ENCODE data around the gene NUDT22. TPM values are rescaled to one million over a fixed set of nuclear protein-coding genes. Genes with fewer than 3 reads are reported as not detected.

The NUDT22 gene
- total RNA-seq, 2 experiments from 2014 or later: 83.8 to 84.1 TPM

- CTCF ChIA-PET: interaction anchor here (0.7 to 6.1 kb wide), 13 partner anchors 14 to 82 kb away, joined by 3 to 104 read pairs (median 7); partner anchors contain the start of genes BAD, CATSPERZ, ESRRA and FERMT3
- H3K4me3 Mint-ChIP-seq: peak overlapping the region; percentile 89
- no peak for DNase-seq
- no peak for ATAC-seq
- peak overlapping the region; percentile 96 for H3K27ac Mint-ChIP-seq
- H3K9me3 Mint-ChIP-seq (ENCODE audit: low read depth): no peaks in the 10 kb centered on the region
- peaks cover 30% of the 10 kb centered on the region for H3K4me1 Mint-ChIP-seq
- no peaks in the 10 kb centered on the region for H3K27me3 Mint-ChIP-seq
- peaks cover 2% of the 10 kb centered on the region for H3K36me3 Mint-ChIP-seq
Observed at GRCh38 chr11:64268025-64268892, 42.2 kb downstream of the NUDT22 start.

GRCh38 chr11:64268893-64269539 is 42.9 kb downstream of the NUDT22 start:
- no peaks in the 10 kb centered on the region for H3K27me3 Mint-ChIP-seq
- H3K4me1 Mint-ChIP-seq: peaks cover 31% of the 10 kb centered on the region
- peaks cover 4% of the 10 kb centered on the region for H3K36me3 Mint-ChIP-seq
- ATAC-seq (peak; percentile 28), DNase-seq (peak; percentile 86)
- H3K4me3 Mint-ChIP-seq: peak overlapping the region; percentile 89
- no peaks in the 10 kb centered on the region for H3K9me3 Mint-ChIP-seq (ENCODE audit: low read depth)
- CTCF ChIA-PET: interaction anchor here (1.0 to 6.1 kb wide), 11 partner anchors 16 to 83 kb away, joined by 3 to 104 read pairs (median 7); partner anchors contain the start of genes BAD, CATSPERZ, ESRRA and FERMT3
- H3K27ac Mint-ChIP-seq: peak overlapping the region; percentile 96

GRCh38 chr11:64269540-64270220 is 43.6 kb downstream of the NUDT22 start:
- DNase-seq (peak; percentile 98), ATAC-seq (peak; percentile 71)
- Mint-ChIP-seq H3K27me3 (no peaks in the 10 kb centered on the region), H3K4me1 (peaks cover 31% of the 10 kb centered on the region), H3K27ac (peak overlapping the region; percentile 96), H3K36me3 (peaks cover 4% of the 10 kb centered on the region), H3K4me3 (peak overlapping the region; percentile 89), H3K9me3 (ENCODE audit: low read depth) (no peaks in the 10 kb centered on the region)
- CTCF ChIA-PET: interaction anchor here (1.0 to 6.1 kb wide), 15 partner anchors 15 to 84 kb away, joined by 3 to 104 read pairs (median 7); partner anchors contain the start of genes BAD, CATSPERZ, ESRRA and FERMT3

- ATAC-seq: no peak
- Mint-ChIP-seq H3K27ac (no peak overlapping the region), H3K36me3 (peaks cover 7% of the 10 kb centered on the region), H3K27me3 (no peaks in the 10 kb centered on the region), H3K9me3 (ENCODE audit: low read depth) (no peaks in the 10 kb centered on the region), H3K4me1 (peaks cover 16% of the 10 kb centered on the region), H3K4me3 (no peak overlapping the region)
- CTCF ChIA-PET: interaction anchor here (1.0 to 3.0 kb wide), 4 partner anchors 24 to 174 kb away, joined by 3 to 12 read pairs (median 6); partner anchors contain the start of gene PLCB3
- DNase-seq: no peak
Observed at GRCh38 chr11:64275031-64275800, 49.1 kb downstream of the NUDT22 start.

GRCh38 chr11:64275841-64276240 is 49.8 kb downstream of the NUDT22 start:
- Mint-ChIP-seq H3K27ac (no peak overlapping the region), H3K27me3 (no peaks in the 10 kb centered on the region), H3K4me1 (peaks cover 14% of the 10 kb centered on the region), H3K9me3 (ENCODE audit: low read depth) (no peaks in the 10 kb centered on the region), H3K36me3 (peaks cover 7% of the 10 kb centered on the region), H3K4me3 (no peak overlapping the region)
- DNase-seq (no peak), ATAC-seq (no peak)
- CTCF ChIA-PET: interaction anchor here (1.0 to 3.0 kb wide), 4 partner anchors 11 to 28 kb away, joined by 3 to 12 read pairs (median 6); partner anchors contain the start of gene PLCB3

- DNase-seq: no peak
- Mint-ChIP-seq H3K27ac (no peak overlapping the region), H3K36me3 (peaks cover 11% of the 10 kb centered on the region), H3K4me1 (peaks cover 14% of the 10 kb centered on the region), H3K4me3 (no peak overlapping the region), H3K9me3 (ENCODE audit: low read depth) (no peaks in the 10 kb centered on the region), H3K27me3 (no peaks in the 10 kb centered on the region)
- no peak for ATAC-seq
- CTCF ChIA-PET: interaction anchor here (1.3 to 3.0 kb wide), 3 partner anchors 10 to 55 kb away, joined by 3 to 12 read pairs (median 3); partner anchors contain the start of gene PLCB3
Observed at GRCh38 chr11:64276653-64277431, 50.8 kb downstream of the NUDT22 start.

- Mint-ChIP-seq H3K27ac (peak overlapping the region; percentile 44), H3K36me3 (peaks cover 15% of the 10 kb centered on the region), H3K4me1 (peaks cover 15% of the 10 kb centered on the region), H3K27me3 (no peaks in the 10 kb centered on the region), H3K4me3 (no peak overlapping the region), H3K9me3 (ENCODE audit: low read depth) (no peaks in the 10 kb centered on the region)
- CTCF ChIA-PET: interaction anchor here (1.0 to 1.5 kb wide), 3 partner anchors 18 to 29 kb away, joined by 3 to 4 read pairs (median 3); no protein-coding TSS in a partner anchor
- no peak for DNase-seq
- ATAC-seq: no peak
Observed at GRCh38 chr11:64278576-64279190, 52.6 kb downstream of the NUDT22 start.

Other genes with a start within 250 kb of the NUDT22 start
- gene OTUB1, start 239.8 kb upstream of the NUDT22 start, total RNA-seq: 10 to 100 TPM; 90.1 to 97.6 TPM
- gene FLRT1, start 190.3 kb upstream of the NUDT22 start, total RNA-seq: not detected
- 10 to 100 TPM; 10.1 to 12.3 TPM for gene MACROD1, start 60.2 kb upstream of the NUDT22 start, total RNA-seq
- 100 to 1,000 TPM; 303 to 410 TPM for gene STIP1, start 40.1 kb upstream of the NUDT22 start, total RNA-seq
- gene FERMT3, start 19.6 kb upstream of the NUDT22 start, total RNA-seq: 100 to 1,000 TPM; 210 to 217 TPM
- 10 to 100 TPM; 33.4 to 37.1 TPM for gene TRPT1, start 88 bp upstream of the NUDT22 start, total RNA-seq
- gene DNAJC4, start 4.3 kb downstream of the NUDT22 start, total RNA-seq: 10 to 100 TPM; 29.7 to 37.0 TPM
- gene VEGFB, start 8.3 kb downstream of the NUDT22 start, total RNA-seq: 10 to 100 TPM; 53.4 to 54.8 TPM
- gene FKBP2, start 14.8 kb downstream of the NUDT22 start, total RNA-seq: 10 to 100 TPM; 23.4 to 23.9 TPM
- gene PPP1R14B, start 20.7 kb downstream of the NUDT22 start, total RNA-seq: 100 to 1,000 TPM; 142 to 177 TPM
- 10 to 100 TPM; 18.1 to 20.4 TPM for gene PLCB3, start 25.3 kb downstream of the NUDT22 start, total RNA-seq
- gene BAD, start 58.4 kb downstream of the NUDT22 start, total RNA-seq: 10 to 100 TPM; 35.6 to 36.1 TPM
- 10 to 100 TPM; 32.9 to 46.0 TPM for gene GPR137, start 59.6 kb downstream of the NUDT22 start, total RNA-seq
- gene KCNK4, start 65.0 kb downstream of the NUDT22 start, total RNA-seq: under 1 TPM in 1 of 2 experiments, not detected in 1; 0.29 TPM
- not detected for gene CATSPERZ, start 74.1 kb downstream of the NUDT22 start, total RNA-seq
- 10 to 100 TPM; 46.6 to 54.0 TPM for gene ESRRA, start 79.2 kb downstream of the NUDT22 start, total RNA-seq
- gene TRMT112, start 91.3 kb downstream of the NUDT22 start, total RNA-seq: 100 to 1,000 TPM; 134 to 153 TPM
- gene PRDX5, start 91.8 kb downstream of the NUDT22 start, total RNA-seq: 100 to 1,000 TPM; 125 to 163 TPM
- 100 to 1,000 TPM; 152 to 164 TPM for gene CCDC88B, start 113.9 kb downstream of the NUDT22 start, total RNA-seq
- gene RPS6KA4, start 132.9 kb downstream of the NUDT22 start, total RNA-seq: 10 to 100 TPM; 31.1 to 41.9 TPM